MG63 (cell line): ENCODE results near the gene CARD18. TPM values are rescaled to one million over a fixed set of nuclear protein-coding genes. Genes with fewer than 3 reads are reported as not detected.
A peak's percentile ranks its signal among the peaks of the same experiment; 100 is the strongest.

ENCODE experiments used
- DNase-seq: peaks from one replicate; pipeline ENCODE4 v3.0.0-alpha.2; 2020
- H3K27me3 ChIP-seq: fragments of 250-450 bp; sonication (Bioruptor Pico); 2 replicates; pipeline ENCODE4 v1.5.1; 2020; ENCODE audit warnings: mild to moderate bottlenecking, moderate library complexity
- H3K36me3 ChIP-seq: fragments of 250-450 bp; sonication (Bioruptor Pico); 2 replicates; pipeline ENCODE4 v1.5.1; 2020; ENCODE audit warnings: mild to moderate bottlenecking, moderate library complexity
- H3K4me3 ChIP-seq: fragments of 250-450 bp; sonication (Bioruptor Pico); 2 replicates; pipeline ENCODE4 v1.5.1; 2020; ENCODE audit warnings: mild to moderate bottlenecking, moderate library complexity
- H3K9me3 ChIP-seq: fragments of 250-450 bp; sonication (Bioruptor Pico); 2 replicates; pipeline ENCODE4 v1.5.1; 2020; ENCODE audit warnings: mild to moderate bottlenecking, moderate library complexity
- total RNA-seq: library from RNA; depleted of rRNA; stranded (reverse); fragments of >200 nt; shearing (Covaris generic); gene quantifications from 2 replicates; pipeline ENCODE4 v1.2.3, GENCODE V29; 2014; ENCODE audit warnings: low replicate concordance; rRNA removed

The CARD18 gene
- not detected in 2 replicates for total RNA-seq

GRCh38 chr11:105139669-105140068 lies at the start of gene CARD18:
Gene CARD18 (minus strand): TSS chr11:105139769. CDS start chr11:105139726, 43 bp downstream.
- Histone ChIP-seq H3K4me3 (no peak within 1 kb of the TSS), H3K9me3 (no peaks in the 10 kb centered on the region), H3K27me3 (no peaks in the 10 kb centered on the region), H3K36me3 (no peaks in the 10 kb centered on the region)
- DNase-seq: no peak

GRCh38 chr11:105183987-105184386 lies 44.4 kb upstream of the CARD18 start:
- Histone ChIP-seq H3K9me3 (no peaks in the 10 kb centered on the region), H3K4me3 (no peak overlapping the region), H3K36me3 (no peaks in the 10 kb centered on the region), H3K27me3 (no peaks in the 10 kb centered on the region)
- no peak for DNase-seq

- no peaks in the 10 kb centered on the region for H3K27me3 ChIP-seq
- H3K4me3 ChIP-seq: no peak overlapping the region
- H3K9me3 ChIP-seq: no peaks in the 10 kb centered on the region
- H3K36me3 ChIP-seq: no peaks in the 10 kb centered on the region
- DNase-seq: no peak
Observed at GRCh38 chr11:105183426-105183825, 43.9 kb upstream of the CARD18 start.

GRCh38 chr11:105181521-105181920 lies 42.0 kb upstream of the CARD18 start:
- no peaks in the 10 kb centered on the region for H3K36me3 ChIP-seq
- no peak overlapping the region for H3K4me3 ChIP-seq
- DNase-seq: no peak
- no peaks in the 10 kb centered on the region for H3K27me3 ChIP-seq
- no peaks in the 10 kb centered on the region for H3K9me3 ChIP-seq

GRCh38 chr11:105181100-105181499 lies 41.5 kb upstream of the CARD18 start:
- Histone ChIP-seq H3K36me3 (no peaks in the 10 kb centered on the region), H3K9me3 (no peaks in the 10 kb centered on the region), H3K4me3 (no peak overlapping the region), H3K27me3 (no peaks in the 10 kb centered on the region)
- DNase-seq: peak; percentile 2

- DNase-seq: no peak
- H3K9me3 ChIP-seq: no peaks in the 10 kb centered on the region
- no peaks in the 10 kb centered on the region for H3K36me3 ChIP-seq
- H3K27me3 ChIP-seq: no peaks in the 10 kb centered on the region
- H3K4me3 ChIP-seq: no peak overlapping the region
Observed at GRCh38 chr11:105179542-105180278, 40.1 kb upstream of the CARD18 start.

- Histone ChIP-seq H3K36me3 (no peaks in the 10 kb centered on the region), H3K9me3 (no peaks in the 10 kb centered on the region), H3K27me3 (no peaks in the 10 kb centered on the region), H3K4me3 (no peak overlapping the region)
- DNase-seq: peak; percentile 4
Observed at GRCh38 chr11:105177658-105178057, 38.1 kb upstream of the CARD18 start.

GRCh38 chr11:105168457-105168856 lies 28.9 kb upstream of the CARD18 start:
- H3K9me3 ChIP-seq: no peaks in the 10 kb centered on the region; the same call in 1 of the 2 replicates
- no peaks in the 10 kb centered on the region for H3K36me3 ChIP-seq
- H3K4me3 ChIP-seq: no peak overlapping the region
- DNase-seq: no peak
- H3K27me3 ChIP-seq: no peaks in the 10 kb centered on the region

GRCh38 chr11:105167244-105167643 lies 27.7 kb upstream of the CARD18 start:
- H3K36me3 ChIP-seq: no peaks in the 10 kb centered on the region
- H3K9me3 ChIP-seq: no peaks in the 10 kb centered on the region; the same call in 1 of the 2 replicates
- DNase-seq: no peak
- H3K27me3 ChIP-seq: no peaks in the 10 kb centered on the region
- no peak overlapping the region for H3K4me3 ChIP-seq

GRCh38 chr11:105164208-105164607 lies 24.6 kb upstream of the CARD18 start:
- Histone ChIP-seq H3K4me3 (no peak overlapping the region), H3K27me3 (no peaks in the 10 kb centered on the region), H3K36me3 (no peaks in the 10 kb centered on the region), H3K9me3 (no peaks in the 10 kb centered on the region)
- DNase-seq: no peak

GRCh38 chr11:105162506-105162905 lies 22.9 kb upstream of the CARD18 start:
- no peak overlapping the region for H3K4me3 ChIP-seq
- H3K27me3 ChIP-seq: no peaks in the 10 kb centered on the region
- no peak for DNase-seq
- H3K36me3 ChIP-seq: no peaks in the 10 kb centered on the region
- H3K9me3 ChIP-seq: no peaks in the 10 kb centered on the region

- DNase-seq: no peak
- Histone ChIP-seq H3K27me3 (no peaks in the 10 kb centered on the region), H3K4me3 (no peak overlapping the region), H3K9me3 (no peaks in the 10 kb centered on the region), H3K36me3 (no peaks in the 10 kb centered on the region)
Observed at GRCh38 chr11:105158436-105158835, 18.9 kb upstream of the CARD18 start.

- H3K4me3 ChIP-seq: no peak overlapping the region
- H3K27me3 ChIP-seq: no peaks in the 10 kb centered on the region
- no peaks in the 10 kb centered on the region for H3K36me3 ChIP-seq
- no peak for DNase-seq
- H3K9me3 ChIP-seq: no peaks in the 10 kb centered on the region
Observed at GRCh38 chr11:105156720-105157119, 17.2 kb upstream of the CARD18 start.

- no peaks in the 10 kb centered on the region for H3K27me3 ChIP-seq
- no peaks in the 10 kb centered on the region for H3K36me3 ChIP-seq
- no peaks in the 10 kb centered on the region for H3K9me3 ChIP-seq
- DNase-seq: no peak
- no peak overlapping the region for H3K4me3 ChIP-seq
Observed at GRCh38 chr11:105156231-105156630, 16.7 kb upstream of the CARD18 start.

GRCh38 chr11:105155679-105156078 lies 16.1 kb upstream of the CARD18 start:
- Histone ChIP-seq H3K4me3 (no peak overlapping the region), H3K36me3 (no peaks in the 10 kb centered on the region), H3K9me3 (no peaks in the 10 kb centered on the region), H3K27me3 (no peaks in the 10 kb centered on the region)
- no peak for DNase-seq

- Histone ChIP-seq H3K4me3 (no peak overlapping the region), H3K9me3 (no peaks in the 10 kb centered on the region), H3K36me3 (no peaks in the 10 kb centered on the region), H3K27me3 (no peaks in the 10 kb centered on the region)
- no peak for DNase-seq
Observed at GRCh38 chr11:105153392-105153791, 13.8 kb upstream of the CARD18 start.

- H3K36me3 ChIP-seq: no peaks in the 10 kb centered on the region
- no peaks in the 10 kb centered on the region for H3K27me3 ChIP-seq
- no peaks in the 10 kb centered on the region for H3K9me3 ChIP-seq
- H3K4me3 ChIP-seq: no peak overlapping the region
- DNase-seq: no peak
Observed at GRCh38 chr11:105152560-105152959, 13.0 kb upstream of the CARD18 start.

GRCh38 chr11:105152021-105152512 lies 12.5 kb upstream of the CARD18 start:
- no peak for DNase-seq
- H3K9me3 ChIP-seq: no peaks in the 10 kb centered on the region
- H3K27me3 ChIP-seq: no peaks in the 10 kb centered on the region
- H3K36me3 ChIP-seq: no peaks in the 10 kb centered on the region
- H3K4me3 ChIP-seq: no peak overlapping the region
